Smooth muscle cell (in vitro differentiated cells): ENCODE results near the gene CDYL. TPM values are rescaled to one million over a fixed set of nuclear protein-coding genes. Genes with fewer than 3 reads are reported as not detected.

Experiments used
- DNase-seq: peaks from one replicate; lab custom pipeline; 2025; ENCODE audit not compliant: unreplicated experiment; lab: John Stamatoyannopoulos, UW
- H2AFZ ChIP-seq: fragments of 200-600 bp; sonication (generic); 2 replicates; pipeline ENCODE4 v1.6.0; 2016; ENCODE audit warnings: antibody characterized with exemption, low read depth, mild to moderate bottlenecking
- H3F3A ChIP-seq: fragments of 200-600 bp; sonication (generic); 2 replicates; pipeline ENCODE4 v1.6.0; 2017; ENCODE audit warnings: antibody characterized with exemption, low read depth
- H3K27ac ChIP-seq: fragments of 200-600 bp; sonication (generic); 2 replicates; pipeline ENCODE4 v1.5.1; 2016; ENCODE audit warnings: low read depth, mild to moderate bottlenecking
- H3K27me3 ChIP-seq: fragments of 200-600 bp; sonication (generic); 2 replicates; pipeline ENCODE4 v1.6.1; 2016; ENCODE audit warnings: low read depth, mild to moderate bottlenecking
- H3K36me3 ChIP-seq: fragments of 200-600 bp; sonication (generic); 2 replicates; pipeline ENCODE4 v1.5.1; 2016; ENCODE audit warnings: low read depth
- H3K4me1 ChIP-seq: fragments of 200-600 bp; sonication (generic); 2 replicates; pipeline ENCODE4 v1.5.1; 2016; ENCODE audit warnings: low read depth
- H3K4me2 ChIP-seq: fragments of 200-600 bp; sonication (generic); 2 replicates; pipeline ENCODE4 v1.6.0; 2016; ENCODE audit warnings: mild to moderate bottlenecking
- H3K4me3 ChIP-seq: fragments of 200-600 bp; sonication (generic); 2 replicates; pipeline ENCODE4 v1.5.1; 2016; ENCODE audit warnings: mild to moderate bottlenecking
- H3K79me2 ChIP-seq: fragments of 200-600 bp; sonication (generic); 2 replicates; pipeline ENCODE4 v1.6.0; 2016; ENCODE audit warnings: low read depth, mild to moderate bottlenecking
- H3K9ac ChIP-seq: fragments of 200-600 bp; sonication (generic); 2 replicates; pipeline ENCODE4 v1.6.0; 2016; ENCODE audit warnings: low read depth
- H3K9me3 ChIP-seq: fragments of 200-600 bp; sonication (generic); replicated peaks from 2 replicates; pipeline ENCODE4 v1.5.1; 2016; ENCODE audit warnings: low read depth
- H4K20me1 ChIP-seq: fragments of 200-600 bp; sonication (generic); 2 replicates; pipeline ENCODE4 v1.6.0; 2016; ENCODE audit warnings: low read depth
- CTCF ChIP-seq: fragments of 200-600 bp; sonication (generic); IDR thresholded peaks from 2 replicates; pipeline ENCODE4 v1.5.1; 2017; ENCODE audit warnings: borderline replicate concordance, mild to moderate bottlenecking, antibody characterized with exemption; ENCODE audit not compliant: insufficient read depth, poor library complexity, severe bottlenecking
- WGBS: methylation state at CpG from one replicate; pipeline ENCODE4 v1.1.7; 2016; ENCODE audit warnings: low lambda C conversion rate; 5-methylcytosine and 5-hydroxymethylcytosine counted together
- polyA plus RNA-seq: library from polyadenylated mRNA; unstranded; fragments of >200 nt; fragmentation: Nextera tagmentation; extraction: Ambion mirVana; gene quantifications from 2 replicates; pipeline ENCODE4 v1.2.1, GENCODE V29; 2016
- total RNA-seq: library from RNA; depleted of rRNA; stranded (reverse); fragments of >200 nt; gene quantifications from 2 replicates; pipeline ENCODE4 v1.2.3, GENCODE V29; 2014

Gene CDYL
- total and polyA plus RNA-seq, 2 experiments from 2014 or later, result 28.7 to 34.5 TPM

- Histone ChIP-seq H3K79me2 (no peaks in the 10 kb centered on the region), H3K4me2 (no peak overlapping the region), H3K9me3 (no peaks in the 10 kb centered on the region), H3K9ac (no peak overlapping the region), H4K20me1 (peaks cover 29% of the 10 kb centered on the region), H3K27ac (no peak overlapping the region), H3F3A (no peaks in the 10 kb centered on the region), H3K27me3 (no peaks in the 10 kb centered on the region), H2AFZ (no peak overlapping the region), H3K36me3 (no peaks in the 10 kb centered on the region), H3K4me3 (no peak overlapping the region), H3K4me1 (no peaks in the 10 kb centered on the region)
- 75% methylated on average over 13 of the region's 13 CpGs for WGBS
- no peak for TF ChIP-seq CTCF
- DNase-seq, result no peak
Measured at GRCh38 chr6:4947716-4948115, 171.5 kb downstream of the CDYL start.

GRCh38 chr6:4948781-4949450, 172.7 kb downstream of the CDYL start:
- WGBS, result 72% methylated on average over 15 of the region's 15 CpGs
- TF ChIP-seq CTCF, result no peak
- no peaks in the 10 kb centered on the region for H3K9me3 ChIP-seq
- H3K27ac ChIP-seq, result peak overlapping the region; percentile 11
- H3K4me2 ChIP-seq, result no peak overlapping the region
- H4K20me1 ChIP-seq, result peaks cover 18% of the 10 kb centered on the region
- H2AFZ ChIP-seq, result no peak overlapping the region
- no peak overlapping the region for H3K9ac ChIP-seq
- H3K4me1 ChIP-seq, result no peaks in the 10 kb centered on the region
- no peaks in the 10 kb centered on the region for H3F3A ChIP-seq
- no peak overlapping the region for H3K4me3 ChIP-seq
- H3K36me3 ChIP-seq, result peaks cover 6% of the 10 kb centered on the region
- H3K27me3 ChIP-seq, result no peaks in the 10 kb centered on the region
- H3K79me2 ChIP-seq, result no peaks in the 10 kb centered on the region
- DNase-seq, result no peak

- TF ChIP-seq CTCF, result no peak
- H3K9me3 ChIP-seq, result no peaks in the 10 kb centered on the region
- peaks cover 9% of the 10 kb centered on the region for H3K36me3 ChIP-seq
- H3K9ac ChIP-seq, result no peak overlapping the region
- no peak overlapping the region for H3K4me3 ChIP-seq
- DNase-seq, result no peak
- H3K79me2 ChIP-seq, result no peaks in the 10 kb centered on the region
- 98% methylated on average over 11 of the region's 11 CpGs for WGBS
- H3K4me2 ChIP-seq, result no peak overlapping the region
- no peaks in the 10 kb centered on the region for H3K27me3 ChIP-seq
- H4K20me1 ChIP-seq, result peaks cover 18% of the 10 kb centered on the region
- no peak overlapping the region for H2AFZ ChIP-seq
- no peak overlapping the region for H3K27ac ChIP-seq
- no peaks in the 10 kb centered on the region for H3K4me1 ChIP-seq
- no peaks in the 10 kb centered on the region for H3F3A ChIP-seq
Measured at GRCh38 chr6:4950076-4950475, 173.9 kb downstream of the CDYL start.
